ENCODE results near the gene STARD8. TPM values are rescaled to one million over a fixed set of nuclear protein-coding genes. Genes with fewer than 3 reads are reported as not detected.
"Not testable (repeated sequence)": the region's sequence is repeated elsewhere in the genome, so short reads cannot be mapped to it uniquely, and the experiment has no call there.

The STARD8 gene
- total and polyA plus RNA-seq, 4 donors: 1.9 to 17.9 (median 7.5) TPM

DNA sequence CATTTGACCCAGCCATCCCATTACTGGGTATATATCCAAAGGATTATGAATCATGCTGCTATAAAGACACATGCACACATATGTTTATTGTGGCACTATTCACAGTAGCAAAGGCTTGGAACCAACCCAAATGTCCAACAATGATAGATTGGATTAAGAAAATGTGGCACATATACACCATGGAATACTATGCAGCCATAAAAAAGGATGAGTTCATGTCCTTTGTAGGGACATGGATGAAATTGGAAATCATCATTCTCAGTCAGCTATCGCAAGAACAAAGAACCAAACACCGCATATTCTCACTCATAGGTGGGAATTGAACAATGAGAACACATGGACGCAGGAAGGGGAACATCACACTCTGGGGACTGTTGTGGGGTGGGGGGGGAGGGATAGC lies 94.4 kb downstream of the STARD8 start:
- ATAC-seq (ENCODE audit: low FRiP score); H3K36me3 ChIP-seq (ENCODE audit: control insufficient read depth in 1 of 2, insufficient read depth in 2 of 2, low read length in 1 of 2); H3K4me3 ChIP-seq (ENCODE audit: low read length in 2 of 2); intact Hi-C loops (cut with DNase I); H3K27ac ChIP-seq (ENCODE audit: low read depth in 1 of 2, low read length in 2 of 2); H3K9me3 ChIP-seq (ENCODE audit: control insufficient read depth, low read length); DNase-seq; H3K4me1 ChIP-seq (ENCODE audit: control insufficient read depth in 1 of 2, insufficient read depth in 2 of 2, low read length in 2 of 2); H3K27me3 ChIP-seq (ENCODE audit: control insufficient read depth in 1 of 2, insufficient read depth in 2 of 2, low read length in 1 of 2): not testable (repeated sequence)
- WGBS, 2 donors: 84 to 89% methylated on average over 3 of the region's 3 CpGs

DNA sequence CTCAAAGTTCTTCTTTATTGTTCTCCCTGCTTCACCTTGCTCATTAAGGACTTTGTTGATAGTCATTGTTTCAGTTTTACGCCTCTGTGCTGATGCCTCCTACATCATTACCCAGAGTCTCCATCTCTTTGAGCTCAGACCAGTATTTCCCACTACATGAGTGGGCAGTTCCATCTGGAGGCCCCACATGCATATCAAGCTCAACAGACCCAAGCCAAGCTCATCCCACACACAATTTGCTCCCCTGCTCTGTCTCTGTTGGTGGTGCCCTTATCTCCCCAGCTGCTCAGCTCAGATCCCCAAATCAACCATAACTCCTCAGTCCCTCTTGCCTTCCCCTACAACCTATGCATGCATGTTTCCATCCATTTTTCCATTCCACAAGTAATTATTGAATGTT lies 96.3 kb downstream of the STARD8 start:
- Histone ChIP-seq H3K27me3 (ENCODE audit: control insufficient read depth in 1 of 2, insufficient read depth in 2 of 2, low read length in 1 of 2) (no peaks in the 10 kb centered on the region), H3K27ac (ENCODE audit: low read depth in 1 of 2, low read length in 2 of 2) (no peak overlapping the region), H3K4me3 (ENCODE audit: low read length in 2 of 2) (no peak overlapping the region), H3K36me3 (ENCODE audit: control insufficient read depth in 1 of 2, insufficient read depth in 2 of 2, low read length in 1 of 2) (no peaks in the 10 kb centered on the region), H3K4me1 (ENCODE audit: control insufficient read depth in 1 of 2, insufficient read depth in 2 of 2, low read length in 2 of 2) (no peaks in the 10 kb centered on the region), H3K9me3 (ENCODE audit: control insufficient read depth, low read length) (no peaks in the 10 kb centered on the region)
- no peak for DNase-seq
- ATAC-seq (ENCODE audit: low FRiP score): no peak
- 97 to 100% methylated on average over 1 of the region's 1 CpG for WGBS, 2 donors
- intact Hi-C loops (cut with DNase I): no loop called here

DNA sequence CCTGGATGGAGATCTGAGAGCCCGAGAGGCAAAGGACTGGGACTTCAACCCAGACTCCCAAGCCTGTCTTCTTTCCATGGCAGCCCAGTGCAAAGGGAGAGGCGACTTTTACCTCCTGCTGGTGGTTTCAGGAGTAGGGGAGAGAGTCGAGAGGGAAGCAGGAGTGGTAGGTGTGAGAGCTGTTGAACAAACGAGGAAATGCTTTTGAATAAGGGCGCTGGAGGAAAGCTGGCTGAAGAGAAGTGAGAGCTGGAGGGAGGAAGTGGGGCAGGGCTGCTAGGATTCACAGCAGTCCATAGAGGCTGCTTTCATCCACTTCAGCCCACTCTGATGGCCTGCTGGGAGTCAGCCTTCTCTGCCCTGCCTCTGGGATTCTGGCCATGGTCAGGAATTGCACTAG lies 99.5 kb downstream of the STARD8 start:
- intact Hi-C loops (cut with DNase I): no loop called here
- DNase-seq: no peak

DNA sequence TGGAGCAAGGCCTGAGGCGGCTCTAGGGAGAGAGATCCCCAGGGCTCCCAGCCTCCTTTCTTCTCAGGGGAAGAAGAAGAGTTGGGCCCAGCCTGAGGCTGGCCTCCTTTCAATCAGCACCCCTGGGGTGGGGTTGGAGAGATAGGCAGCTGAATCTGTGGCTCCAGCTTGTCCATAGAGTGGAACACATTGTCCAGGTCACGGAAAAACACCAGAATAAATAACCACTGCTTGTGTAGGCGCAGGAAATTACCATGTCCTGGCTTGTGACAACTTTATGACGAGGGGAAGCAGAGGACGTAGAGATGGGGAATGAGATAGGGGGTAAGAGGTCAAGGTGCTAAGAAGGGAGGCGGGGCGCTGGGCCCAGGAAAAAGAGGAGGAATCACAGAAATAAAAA lies 100.6 kb downstream of the STARD8 start:
- H3K9me3 ChIP-seq (ENCODE audit: control insufficient read depth, low read length): no peaks in the 10 kb centered on the region
- DNase-seq: no peak
- no peaks in the 10 kb centered on the region for H3K4me1 ChIP-seq (ENCODE audit: control insufficient read depth in 1 of 2, insufficient read depth in 2 of 2, low read length in 2 of 2)
- no peak for ATAC-seq (ENCODE audit: low FRiP score)
- H3K4me3 ChIP-seq (ENCODE audit: low read length in 2 of 2): no peak overlapping the region
- H3K36me3 ChIP-seq (ENCODE audit: control insufficient read depth in 1 of 2, insufficient read depth in 2 of 2, low read length in 1 of 2): no peaks in the 10 kb centered on the region
- no peaks in the 10 kb centered on the region for H3K27me3 ChIP-seq (ENCODE audit: control insufficient read depth in 1 of 2, insufficient read depth in 2 of 2, low read length in 1 of 2)
- 78 to 95% methylated on average over 7 of the region's 7 CpGs for WGBS, 2 donors
- intact Hi-C loops (cut with DNase I): no loop called here
- no peak overlapping the region for H3K27ac ChIP-seq (ENCODE audit: low read depth in 1 of 2, low read length in 2 of 2)

More for the DNA sequence above, 99.5 kb downstream of the STARD8 start:
- no peaks in the 10 kb centered on the region for H3K36me3 ChIP-seq (ENCODE audit: control insufficient read depth in 1 of 2, insufficient read depth in 2 of 2, low read length in 1 of 2)
- H3K4me1 ChIP-seq (ENCODE audit: control insufficient read depth in 1 of 2, insufficient read depth in 2 of 2, low read length in 2 of 2): no peaks in the 10 kb centered on the region
- H3K4me3 ChIP-seq (ENCODE audit: low read length in 2 of 2): no peak overlapping the region
- H3K27me3 ChIP-seq (ENCODE audit: control insufficient read depth in 1 of 2, insufficient read depth in 2 of 2, low read length in 1 of 2): no peaks in the 10 kb centered on the region
- H3K27ac ChIP-seq (ENCODE audit: low read depth in 1 of 2, low read length in 2 of 2): no peak overlapping the region
- H3K9me3 ChIP-seq (ENCODE audit: control insufficient read depth, low read length): no peaks in the 10 kb centered on the region
- 49 to 78% methylated on average over 5 of the region's 5 CpGs for WGBS, 2 donors
- ATAC-seq (ENCODE audit: low FRiP score): no peak

DNA sequence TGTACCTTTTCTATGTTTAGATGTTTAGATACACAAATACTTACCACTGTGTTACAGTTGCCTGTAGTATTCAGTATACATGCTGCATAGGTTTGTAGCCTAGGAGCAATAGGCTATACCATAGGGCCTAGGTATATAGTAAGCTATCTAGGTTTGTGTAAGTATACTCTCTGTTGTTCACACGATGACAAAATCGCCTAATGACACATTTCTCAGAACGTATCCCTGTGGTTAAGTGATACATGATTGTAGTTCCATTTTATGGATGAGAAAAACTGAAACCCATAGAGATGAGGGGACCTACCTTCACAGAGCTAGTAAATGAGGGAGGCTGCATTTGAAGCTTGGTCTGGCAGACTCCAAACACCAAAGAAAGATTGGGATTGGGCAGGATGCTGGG lies 102.0 kb downstream of the STARD8 start:
- Histone ChIP-seq H3K27me3 (ENCODE audit: control insufficient read depth in 1 of 2, insufficient read depth in 2 of 2, low read length in 1 of 2) (no peaks in the 10 kb centered on the region), H3K9me3 (ENCODE audit: control insufficient read depth, low read length) (no peaks in the 10 kb centered on the region), H3K4me1 (ENCODE audit: control insufficient read depth in 1 of 2, insufficient read depth in 2 of 2, low read length in 2 of 2) (no peaks in the 10 kb centered on the region), H3K36me3 (ENCODE audit: control insufficient read depth in 1 of 2, insufficient read depth in 2 of 2, low read length in 1 of 2) (no peaks in the 10 kb centered on the region), H3K4me3 (ENCODE audit: low read length in 2 of 2) (no peak overlapping the region), H3K27ac (ENCODE audit: low read depth in 1 of 2, low read length in 2 of 2) (no peak overlapping the region)
- intact Hi-C loops (cut with DNase I): no loop called here
- DNase-seq (no peak), ATAC-seq (ENCODE audit: low FRiP score) (no peak)
- 74 to 93% methylated on average over 3 of the region's 3 CpGs for WGBS, 2 donors

DNA sequence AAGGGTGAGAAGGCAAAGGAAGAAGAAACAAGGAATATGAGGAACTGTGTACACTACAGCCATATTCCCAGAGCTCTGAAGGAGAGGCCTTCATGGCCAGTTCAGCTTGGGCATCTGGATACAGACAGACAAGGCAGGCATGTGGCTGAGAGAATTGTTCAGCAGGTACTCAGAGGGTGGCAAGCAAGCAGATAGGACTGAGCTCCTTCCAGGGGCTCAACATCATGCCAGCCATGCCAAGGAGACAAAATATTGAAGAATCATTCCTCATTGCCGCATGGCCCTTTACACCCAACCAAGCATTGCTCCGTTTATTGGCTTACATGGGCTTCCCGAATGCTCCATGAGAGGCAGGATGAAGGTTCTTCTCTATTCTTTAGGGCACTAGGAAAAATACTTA lies 102.8 kb downstream of the STARD8 start:
- Histone ChIP-seq H3K36me3 (ENCODE audit: control insufficient read depth in 1 of 2, insufficient read depth in 2 of 2, low read length in 1 of 2) (no peaks in the 10 kb centered on the region), H3K27me3 (ENCODE audit: control insufficient read depth in 1 of 2, insufficient read depth in 2 of 2, low read length in 1 of 2) (no peaks in the 10 kb centered on the region), H3K4me3 (ENCODE audit: low read length in 2 of 2) (no peak overlapping the region), H3K27ac (ENCODE audit: low read depth in 1 of 2, low read length in 2 of 2) (no peak overlapping the region), H3K4me1 (ENCODE audit: control insufficient read depth in 1 of 2, insufficient read depth in 2 of 2, low read length in 2 of 2) (no peaks in the 10 kb centered on the region), H3K9me3 (ENCODE audit: control insufficient read depth, low read length) (no peaks in the 10 kb centered on the region)
- DNase-seq: no peak
- 74 to 99% methylated on average over 3 of the region's 3 CpGs for WGBS, 2 donors
- no peak for ATAC-seq (ENCODE audit: low FRiP score)
- intact Hi-C loops (cut with DNase I): no loop called here

GRCh38 chrX:68751372-68751771 lies 103.9 kb downstream of the STARD8 start:
- intact Hi-C loops (cut with DNase I): no loop called here
- ATAC-seq (ENCODE audit: low FRiP score): no peak
- WGBS, 2 donors: 66 to 89% methylated on average over 2 of the region's 2 CpGs

DNA sequence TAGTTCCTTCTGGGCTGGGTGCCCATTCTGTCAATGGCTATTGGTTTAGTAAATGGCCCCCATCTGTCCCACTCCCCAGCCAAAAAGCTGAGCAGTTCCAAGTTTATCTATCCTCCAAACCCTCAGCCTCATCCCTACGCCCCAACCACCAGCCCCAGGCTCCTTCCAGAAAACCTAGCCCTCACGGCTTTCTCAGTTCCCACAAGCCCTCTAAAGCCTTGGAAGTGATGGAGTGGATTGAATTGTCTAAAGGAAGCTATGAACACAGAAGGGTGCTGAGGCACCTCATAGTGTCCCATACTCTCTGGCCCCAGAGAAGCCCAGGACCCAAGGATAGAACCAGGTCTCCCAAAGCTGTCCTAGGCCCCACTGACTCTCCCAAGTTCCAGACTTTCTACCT lies 105.8 kb downstream of the STARD8 start:
- 95 to 97% methylated on average over 2 of the region's 2 CpGs for WGBS, 2 donors
- intact Hi-C loops (cut with DNase I): no loop called here
- no peak overlapping the region for H3K4me3 ChIP-seq (ENCODE audit: low read length in 2 of 2)

More at GRCh38 chrX:68751372-68751771, 103.9 kb downstream of the STARD8 start:
- no peak for DNase-seq
- H3K27ac ChIP-seq (ENCODE audit: low read depth in 1 of 2, low read length in 2 of 2): no peak overlapping the region
- H3K27me3 ChIP-seq (ENCODE audit: control insufficient read depth in 1 of 2, insufficient read depth in 2 of 2, low read length in 1 of 2): no peaks in the 10 kb centered on the region
- no peaks in the 10 kb centered on the region for H3K36me3 ChIP-seq (ENCODE audit: control insufficient read depth in 1 of 2, insufficient read depth in 2 of 2, low read length in 1 of 2)
- H3K4me3 ChIP-seq (ENCODE audit: low read length in 2 of 2): no peak overlapping the region
- no peaks in the 10 kb centered on the region for H3K4me1 ChIP-seq (ENCODE audit: control insufficient read depth in 1 of 2, insufficient read depth in 2 of 2, low read length in 2 of 2)
- no peaks in the 10 kb centered on the region for H3K9me3 ChIP-seq (ENCODE audit: control insufficient read depth, low read length)

GRCh38 chrX:68754406-68754805 lies 106.9 kb downstream of the STARD8 start:
- no peaks in the 10 kb centered on the region for H3K4me1 ChIP-seq (ENCODE audit: control insufficient read depth in 1 of 2, insufficient read depth in 2 of 2, low read length in 2 of 2)
- H3K9me3 ChIP-seq (ENCODE audit: control insufficient read depth, low read length): no peaks in the 10 kb centered on the region
- intact Hi-C loops (cut with DNase I): no loop called here
- no peak overlapping the region for H3K27ac ChIP-seq (ENCODE audit: low read depth in 1 of 2, low read length in 2 of 2)
- WGBS, 2 donors: 66 to 88% methylated on average over 7 of the region's 7 CpGs
- DNase-seq: no peak
- no peaks in the 10 kb centered on the region for H3K36me3 ChIP-seq (ENCODE audit: control insufficient read depth in 1 of 2, insufficient read depth in 2 of 2, low read length in 1 of 2)
- no peak overlapping the region for H3K4me3 ChIP-seq (ENCODE audit: low read length in 2 of 2)
- no peaks in the 10 kb centered on the region for H3K27me3 ChIP-seq (ENCODE audit: control insufficient read depth in 1 of 2, insufficient read depth in 2 of 2, low read length in 1 of 2)
- ATAC-seq (ENCODE audit: low FRiP score): no peak

More for the DNA sequence above, 105.8 kb downstream of the STARD8 start:
- H3K4me1 ChIP-seq (ENCODE audit: control insufficient read depth in 1 of 2, insufficient read depth in 2 of 2, low read length in 2 of 2): no peaks in the 10 kb centered on the region
- DNase-seq (no peak), ATAC-seq (ENCODE audit: low FRiP score) (no peak)
- no peaks in the 10 kb centered on the region for H3K9me3 ChIP-seq (ENCODE audit: control insufficient read depth, low read length)
- no peak overlapping the region for H3K27ac ChIP-seq (ENCODE audit: low read depth in 1 of 2, low read length in 2 of 2)
- H3K27me3 ChIP-seq (ENCODE audit: control insufficient read depth in 1 of 2, insufficient read depth in 2 of 2, low read length in 1 of 2): no peaks in the 10 kb centered on the region
- H3K36me3 ChIP-seq (ENCODE audit: control insufficient read depth in 1 of 2, insufficient read depth in 2 of 2, low read length in 1 of 2): no peaks in the 10 kb centered on the region
